ENCODE measurements around the gene STOML3. TPM values are rescaled to one million over a fixed set of nuclear protein-coding genes. Genes with fewer than 3 reads are reported as not detected.
"Not testable (repeated sequence)": the region's sequence is repeated elsewhere in the genome, so short reads cannot be mapped to it uniquely, and the experiment has no call there.

Gene STOML3
- total and polyA plus RNA-seq, 2 of the 8 experiments (the other 6 are each of a cell fraction or from before 2014, with no cell fraction given), result 0.06 TPM; not detected in 1

- not testable (repeated sequence) for H2BK12ac ChIP-seq (ENCODE audit: low read depth, low read length); H2BK20ac ChIP-seq (ENCODE audit: low read length); H3K14ac ChIP-seq (ENCODE audit: insufficient read length); H3K4ac ChIP-seq (replicated peaks; ENCODE audit: insufficient read length, low read depth, low read length); H3K23ac ChIP-seq (ENCODE audit: insufficient read length); H3K9me3 ChIP-seq (ENCODE audit: insufficient read depth in 2 of 2, low read depth in 1 of 2, low read length in 1 of 2); H3K4me3 ChIP-seq (ENCODE audit: extremely low read depth in 1 of 4, insufficient read depth in 2 of 4, low read depth in 3 of 4, low read length in 4 of 4); H2AK5ac ChIP-seq (ENCODE audit: low read depth, low read length); H3K79me1 ChIP-seq (ENCODE audit: low read depth, low read length); H4K8ac ChIP-seq (ENCODE audit: extremely low read depth, insufficient read depth, low read length); H2AFZ ChIP-seq (ENCODE audit: low read length); H4K20me1 ChIP-seq (replicated peaks in 1 of 2; ENCODE audit: control insufficient read depth in 1 of 2, insufficient read depth in 2 of 2, low read length in 2 of 2); H4K91ac ChIP-seq (replicated peaks; ENCODE audit: insufficient read length, low read length); H3K23me2 ChIP-seq (ENCODE audit: low read depth, low read length); H3K27ac ChIP-seq (ENCODE audit: low read depth, low read length); H3K79me2 ChIP-seq (ENCODE audit: control insufficient read depth in 1 of 2, insufficient read depth in 2 of 2, low read length in 2 of 2); H3K56ac ChIP-seq (replicated peaks; ENCODE audit: insufficient read length, low read depth, low read length); H3K18ac ChIP-seq (ENCODE audit: extremely low read depth, low read length); H3K9ac ChIP-seq (replicated peaks in 1 of 4; ENCODE audit: extremely low read depth in 1 of 4, low read depth in 3 of 4, low read length in 3 of 4); H4K5ac ChIP-seq (ENCODE audit: insufficient read length, low read depth, low read length); H3K4me1 ChIP-seq (replicated peaks in 1 of 4; ENCODE audit: control insufficient read depth in 3 of 4, insufficient read depth in 4 of 4, low read length in 3 of 4); H2BK15ac ChIP-seq (ENCODE audit: low read length); H2BK5ac ChIP-seq (ENCODE audit: low read depth, low read length); H3K27me3 ChIP-seq (replicated peaks in 1 of 4; ENCODE audit: control insufficient read depth in 3 of 4, extremely low read depth in 1 of 4, insufficient read depth in 3 of 4, low read length in 3 of 4); H2BK120ac ChIP-seq (replicated peaks; ENCODE audit: low read depth, low read length); FAIRE-seq
- peak in 1 of 2 experiments; percentile 66 for DNase-seq (ENCODE audit: low read depth in 1 of 2, low spot score in 2 of 2)
- peak; percentile 48; the same call in 1 of the 2 replicates for TF ChIP-seq YY1 (IDR thresholded peaks at IDR 0.05; ENCODE audit: low read depth, low read length)
- 75% methylated on average over 22 of the region's 29 CpGs; no CpG with 5 or more reads in 1 of the 2 experiments for WGBS, 2 experiments (ENCODE audit: extremely low coverage in 1 of 2, insufficient coverage in 1 of 2, insufficient read length in 1 of 2, insufficient replicate concordance in 2 of 2, low coverage in 1 of 2, low lambda C conversion rate in 2 of 2, missing lambda C conversion rate in 1 of 2)
- ChIA-PET CTCF (ENCODE audit: partially characterized antibody) (interaction anchor here (0.6 to 1.2 kb wide), 5 partner anchors 20 to 100 kb away, joined by 3 to 5 read pairs (median 3); no protein-coding TSS in a partner anchor), POLR2A (ENCODE audit: partially characterized antibody) (interaction anchor here (0.6 to 3.2 kb wide), 10 partner anchors 11 to 1411 kb away, joined by 3 to 15 read pairs (median 3); partner anchors contain the start of genes NHLRC3 and PROSER1)
- H3K36me3 ChIP-seq (ENCODE audit: control insufficient read depth in 2 of 4, insufficient read depth in 4 of 4, low read length in 3 of 4), result peaks cover 9 to 43% (median 18%) of the 10 kb centered on the region in 4 experiments
- H3K4me2 ChIP-seq (ENCODE audit: insufficient read depth in 1 of 2, low read depth in 2 of 2, low read length in 2 of 2), result peak overlapping the region in 1 of 2 experiments; percentile 49; a peak in 1 of 4 replicates
Observed at GRCh38 chr13:39006371-39007111, 15.9 kb upstream of the STOML3 start.
